ENCODE measurements around the gene PRKD3. TPM values are rescaled to one million over a fixed set of nuclear protein-coding genes. Genes with fewer than 3 reads are reported as not detected.

PRKD3 gene
- total and polyA plus RNA-seq, 2 donors (not counting 3 experiments of a cell fraction or from before 2014, with no cell fraction given), result 14.9 to 47.3 TPM

DNA sequence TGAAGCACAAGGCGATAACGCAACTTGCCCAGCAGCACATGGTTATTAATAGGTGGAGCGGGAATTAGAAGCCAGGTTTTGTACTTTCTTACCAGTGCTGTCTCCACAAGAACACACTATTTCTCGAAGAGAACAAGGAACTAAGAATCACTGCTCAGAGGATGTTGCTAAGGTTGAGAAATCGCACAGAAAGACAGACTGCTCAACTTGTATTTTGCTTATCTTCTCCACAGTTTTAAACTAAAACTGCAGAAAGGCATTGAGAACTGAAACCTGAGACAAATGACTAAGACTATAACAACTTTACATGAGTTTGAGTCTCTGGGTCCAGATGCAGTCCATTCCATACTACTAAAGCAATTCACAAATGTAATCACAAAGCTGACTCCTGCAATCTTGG is 6.2 kb downstream of the PRKD3 start:
- Histone ChIP-seq H2AFZ (ENCODE audit: low read depth, low read length) (no peak overlapping the region), H3K4me3 (replicated peaks in 1 of 3; ENCODE audit: insufficient read depth in 1 of 3, low read depth in 1 of 3, low read length in 3 of 3) (no peak overlapping the region), H3K36me3 (ENCODE audit: control insufficient read depth in 2 of 2, extremely low read depth in 1 of 2, insufficient read depth in 2 of 2, low read length in 2 of 2) (peaks cover 1 to 5% of the 10 kb centered on the region in 2 experiments), H3K4me2 (ENCODE audit: insufficient read depth, low read length) (no peak overlapping the region), H3K9ac (replicated peaks; ENCODE audit: extremely low read depth, insufficient read depth, low read length) (no peak overlapping the region), H3K27ac (ENCODE audit: insufficient read depth, low read depth, low read length) (no peak overlapping the region), H3K9me1 (replicated peaks; ENCODE audit: control insufficient read depth, extremely low read depth, insufficient read depth, low read length) (no peaks in the 10 kb centered on the region), H4K20me1 (replicated peaks; ENCODE audit: control insufficient read depth, extremely low read depth, insufficient read depth, low read length) (peaks cover 10% of the 10 kb centered on the region), H3K79me2 (ENCODE audit: control insufficient read depth, insufficient read depth, low read length) (peaks cover 96% of the 10 kb centered on the region), H3K4me1 (ENCODE audit: control insufficient read depth, extremely low read depth, insufficient read depth, low read length) (peaks cover 19% of the 10 kb centered on the region), H3K9me3 (replicated peaks; ENCODE audit: control insufficient read depth, insufficient read depth, low read length) (no peaks in the 10 kb centered on the region), H3K27me3 (ENCODE audit: control insufficient read depth in 2 of 2, insufficient read depth in 2 of 2, low read length in 2 of 2) (no peaks in the 10 kb centered on the region)
- no TSS peak for BruUV-seq (replicated peaks)
- FAIRE-seq (no peak), DNase-seq (ENCODE audit: low read depth, low spot score) (no peak)
- intact Hi-C loops (cut with micrococcal nuclease) (no loop called here), dilution Hi-C loops (cut with MboI; ENCODE audit: extremely low pct_ligation_motif_present, low sequenced_read_pairs) (no loop called here)
- no peak for TF ChIP-seq JUN (IDR thresholded peaks at IDR 0.05; ENCODE audit: borderline replicate concordance, insufficient read depth, insufficient read length, low read depth)
- TF ChIP-seq, protein P1, sequence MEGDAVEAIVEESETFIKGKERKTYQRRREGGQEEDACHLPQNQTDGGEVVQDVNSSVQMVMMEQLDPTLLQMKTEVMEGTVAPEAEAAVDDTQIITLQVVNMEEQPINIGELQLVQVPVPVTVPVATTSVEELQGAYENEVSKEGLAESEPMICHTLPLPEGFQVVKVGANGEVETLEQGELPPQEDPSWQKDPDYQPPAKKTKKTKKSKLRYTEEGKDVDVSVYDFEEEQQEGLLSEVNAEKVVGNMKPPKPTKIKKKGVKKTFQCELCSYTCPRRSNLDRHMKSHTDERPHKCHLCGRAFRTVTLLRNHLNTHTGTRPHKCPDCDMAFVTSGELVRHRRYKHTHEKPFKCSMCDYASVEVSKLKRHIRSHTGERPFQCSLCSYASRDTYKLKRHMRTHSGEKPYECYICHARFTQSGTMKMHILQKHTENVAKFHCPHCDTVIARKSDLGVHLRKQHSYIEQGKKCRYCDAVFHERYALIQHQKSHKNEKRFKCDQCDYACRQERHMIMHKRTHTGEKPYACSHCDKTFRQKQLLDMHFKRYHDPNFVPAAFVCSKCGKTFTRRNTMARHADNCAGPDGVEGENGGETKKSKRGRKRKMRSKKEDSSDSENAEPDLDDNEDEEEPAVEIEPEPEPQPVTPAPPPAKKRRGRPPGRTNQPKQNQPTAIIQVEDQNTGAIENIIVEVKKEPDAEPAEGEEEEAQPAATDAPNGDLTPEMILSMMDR (IDR thresholded peaks at IDR 0.05; ENCODE audit: extremely low read depth in 1 of 2, insufficient read depth in 1 of 2, low read depth in 1 of 2, low read length in 2 of 2), result no peak
- no peak for TF ChIP-seq EZH2 (IDR thresholded peaks at IDR 0.05; ENCODE audit: borderline replicate concordance, low read depth, low read length, severe bottlenecking)
- no peak for TF ChIP-seq FOS (IDR thresholded peaks at IDR 0.05; ENCODE audit: borderline replicate concordance, insufficient read depth, low read length)
- TF ChIP-seq, protein P2, sequence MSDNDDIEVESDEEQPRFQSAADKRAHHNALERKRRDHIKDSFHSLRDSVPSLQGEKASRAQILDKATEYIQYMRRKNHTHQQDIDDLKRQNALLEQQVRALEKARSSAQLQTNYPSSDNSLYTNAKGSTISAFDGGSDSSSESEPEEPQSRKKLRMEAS (IDR thresholded peaks at IDR 0.05; ENCODE audit: insufficient read depth, insufficient read length), result no peak
- no peak for TF ChIP-seq MYC (IDR thresholded peaks at IDR 0.05; ENCODE audit: low read depth, low read length)
- TF ChIP-seq GATA2 (IDR thresholded peaks at IDR 0.05; ENCODE audit: insufficient read depth, insufficient read length, low read depth, low read length), result no peak
- TF ChIP-seq POLR2A (IDR thresholded peaks at IDR 0.05; ENCODE audit: low read depth, low read length), result no peak
- TF ChIP-seq POLR2AphosphoS5 (IDR thresholded peaks at IDR 0.05; ENCODE audit: insufficient read depth, low read depth, low read length), result no peak
- CTCF ChIA-PET, result interaction anchor here (1.6 kb wide), 1 partner anchor 559 kb away, joined by 4 read pairs; no protein-coding TSS in a partner anchor
- POLR2A ChIA-PET, result no interaction called here
